Vagina (tissue), 2 donors: ENCODE results near the gene SPSB2. TPM values are rescaled to one million over a fixed set of nuclear protein-coding genes. Genes with fewer than 3 reads are reported as not detected.

Source experiments
- DNase-seq, 2 donors: peaks; one replicate each; pipeline ENCODE4 v3.0.0-alpha.2; 2017; ENCODE audit errors: extremely low spot score in 2 of 2
- H3K27ac ChIP-seq: fragments of 200-600 bp; sonication (generic); one replicate; pipeline ENCODE4 v1.5.1; 2019
- H3K27me3 ChIP-seq: fragments of 200-600 bp; sonication (generic); one replicate; pipeline ENCODE4 v1.5.1; 2019
- H3K36me3 ChIP-seq, 2 donors: fragments of 200-600 bp; sonication (generic); one replicate each; pipeline ENCODE4 v1.5.1; 2017 to 2019
- H3K4me1 ChIP-seq: fragments of 200-600 bp; sonication (generic); one replicate; pipeline ENCODE4 v1.5.1; 2019
- H3K4me3 ChIP-seq, 2 donors: fragments of 200-600 bp; sonication (generic); 1 replicate in 1 of 2; 2 replicates in 1 of 2; pipeline ENCODE4 v1.5.1; 2016 to 2019
- H3K9me3 ChIP-seq: fragments of 200-600 bp; sonication (generic); one replicate; pipeline ENCODE4 v1.5.1; 2019
- CTCF ChIP-seq, 3 experiments: fragments of 450-650 bp in 2 of 3; fragments of 200-600 bp in 1 of 3; sonication (generic) in 1 of 3; IDR thresholded peaks; one replicate each; pipeline ENCODE4 v1.5.1; 2017 to 2019; ENCODE audit warnings: antibody characterized with exemption in 3 of 3, mild to moderate bottlenecking in 2 of 3, moderate library complexity in 2 of 3
- POLR2A ChIP-seq, 2 donors: fragments of 450-650 bp; IDR thresholded peaks; one replicate each; pipeline ENCODE4 v1.6.1; 2017; ENCODE audit warnings: antibody characterized with exemption in 2 of 2, mild to moderate bottlenecking in 2 of 2, moderate library complexity in 2 of 2
- POLR2AphosphoS5 ChIP-seq, 2 donors: sonication (generic); formaldehyde crosslinking; IDR thresholded peaks; one replicate each; pipeline ENCODE4 v1.9.0; 2017; ENCODE audit warnings: antibody characterized with exemption in 2 of 2, mild to moderate bottlenecking in 2 of 2, low read depth in 1 of 2; ENCODE audit not compliant: insufficient read depth in 1 of 2
- intact Hi-C: fragments of 100-400 bp; cut with DNase I; formaldehyde crosslinking; loops from one replicate; pipeline ENCODE4 v1.15.1; 2023
- total RNA-seq: library from RNA; depleted of rRNA; stranded (reverse); fragments of >200 nt; gene quantifications from one replicate; pipeline ENCODE4 v1.2.3, GENCODE V29; 2016

The SPSB2 gene, protein sequence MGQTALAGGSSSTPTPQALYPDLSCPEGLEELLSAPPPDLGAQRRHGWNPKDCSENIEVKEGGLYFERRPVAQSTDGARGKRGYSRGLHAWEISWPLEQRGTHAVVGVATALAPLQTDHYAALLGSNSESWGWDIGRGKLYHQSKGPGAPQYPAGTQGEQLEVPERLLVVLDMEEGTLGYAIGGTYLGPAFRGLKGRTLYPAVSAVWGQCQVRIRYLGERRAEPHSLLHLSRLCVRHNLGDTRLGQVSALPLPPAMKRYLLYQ
- 3.2 TPM for total RNA-seq

GRCh38 chr12:6873094-6874014 is at the start of gene SPSB2:
Gene SPSB2, minus strand, starts transcription at chr12:6873303. Its CDS starts 402 bp downstream, at chr12:6872901.
- H3K9me3 ChIP-seq = no peaks in the 10 kb centered on the region
- TF ChIP-seq CTCF (IDR thresholded peaks at IDR 0.05) (no peak), POLR2AphosphoS5 (IDR thresholded peaks at IDR 0.05; ENCODE audit: insufficient read depth in 1 of 2, low read depth in 1 of 2) (peak; percentile 33 to 89), POLR2A (IDR thresholded peaks at IDR 0.05) (peak in 1 of 2 donors; percentile 63)
- H3K4me1 ChIP-seq = peaks cover 34% of the 10 kb centered on the region
- H3K27me3 ChIP-seq = no peaks in the 10 kb centered on the region
- intact Hi-C loops = no loop called here
- peaks cover 0 to 14% of the 10 kb centered on the region in 2 donors for H3K36me3 ChIP-seq
- H3K4me3 ChIP-seq = peak within 1 kb of the TSS; percentile 67 to 70
- H3K27ac ChIP-seq = peak within 1 kb of the TSS; percentile 86
- DNase-seq = peak in 1 of 2 donors; percentile 93

DNA sequence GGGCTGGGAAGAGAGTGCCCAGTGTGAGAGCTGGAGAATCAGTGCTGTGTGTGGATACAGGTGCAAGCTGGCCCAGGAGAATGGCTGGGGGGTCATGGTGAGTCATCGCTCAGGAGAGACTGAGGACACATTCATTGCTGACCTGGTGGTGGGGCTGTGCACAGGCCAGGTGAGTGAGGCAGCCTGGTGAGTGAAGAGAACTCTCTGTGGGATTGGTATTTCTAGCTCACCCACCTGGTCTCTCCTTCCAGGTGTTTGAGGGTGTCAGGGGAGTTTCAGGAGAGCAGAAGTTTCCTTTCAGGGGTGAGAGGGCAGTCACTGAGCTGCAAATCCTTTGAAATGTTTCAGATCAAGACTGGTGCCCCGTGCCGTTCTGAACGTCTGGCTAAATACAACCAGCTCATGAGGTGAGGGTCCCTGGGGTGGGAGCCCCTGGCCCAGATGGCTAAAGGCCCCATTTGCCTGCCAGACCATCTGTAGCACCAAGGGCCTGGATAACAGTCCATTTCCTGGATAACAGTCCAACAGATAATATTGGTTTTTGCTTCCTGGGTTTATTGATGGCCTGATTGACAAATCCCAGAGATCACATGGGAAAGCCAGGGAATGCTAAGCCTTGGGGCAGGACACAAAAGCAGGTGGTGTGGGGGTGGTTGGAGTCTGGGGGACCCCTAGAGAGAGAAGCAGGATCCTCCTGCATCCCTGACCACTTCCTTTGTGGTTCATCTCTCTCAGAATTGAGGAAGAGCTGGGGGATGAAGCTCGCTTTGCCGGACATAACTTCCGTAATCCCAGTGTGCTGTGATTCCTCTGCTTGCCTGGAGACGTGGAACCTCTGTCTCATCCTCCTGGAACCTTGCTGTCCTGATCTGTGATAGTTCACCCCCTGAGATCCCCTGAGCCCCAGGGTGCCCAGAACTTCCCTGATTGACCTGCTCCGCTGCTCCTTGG is 49.2 kb upstream of the SPSB2 start:
- intact Hi-C loops = no loop called here
- H3K27ac ChIP-seq = no peak overlapping the region
- peaks cover 30% of the 10 kb centered on the region for H3K4me1 ChIP-seq
- H3K36me3 ChIP-seq = peaks cover 0 to 10% of the 10 kb centered on the region in 2 donors
- H3K9me3 ChIP-seq = no peaks in the 10 kb centered on the region
- H3K27me3 ChIP-seq = no peaks in the 10 kb centered on the region
- H3K4me3 ChIP-seq = no peak overlapping the region
- DNase-seq = no peak
- no peak for TF ChIP-seq POLR2A (IDR thresholded peaks at IDR 0.05)
- no peak for TF ChIP-seq CTCF (IDR thresholded peaks at IDR 0.05)
- TF ChIP-seq POLR2AphosphoS5 (IDR thresholded peaks at IDR 0.05; ENCODE audit: insufficient read depth in 1 of 2, low read depth in 1 of 2) = no peak

DNA sequence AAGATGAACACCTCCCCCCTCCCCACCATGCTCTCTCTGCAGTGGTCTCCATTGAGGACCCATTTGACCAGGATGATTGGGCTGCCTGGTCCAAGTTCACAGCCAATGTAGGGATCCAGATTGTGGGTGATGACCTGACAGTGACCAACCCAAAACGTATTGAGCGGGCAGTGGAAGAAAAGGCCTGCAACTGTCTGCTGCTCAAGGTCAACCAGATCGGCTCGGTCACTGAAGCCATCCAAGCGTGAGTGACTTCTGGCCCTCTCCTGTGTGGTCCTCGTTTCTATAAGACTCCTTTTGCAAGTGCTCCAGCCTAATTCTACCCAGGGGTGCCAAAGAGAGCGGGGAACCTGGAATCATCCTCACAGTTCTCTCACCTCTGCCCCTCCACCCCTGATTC is 48.4 kb upstream of the SPSB2 start:
- Histone ChIP-seq H3K27me3 (no peaks in the 10 kb centered on the region), H3K27ac (no peak overlapping the region), H3K9me3 (no peaks in the 10 kb centered on the region), H3K4me3 (no peak overlapping the region), H3K36me3 (peaks cover 0 to 10% of the 10 kb centered on the region in 2 donors), H3K4me1 (peaks cover 23% of the 10 kb centered on the region)
- TF ChIP-seq CTCF (IDR thresholded peaks at IDR 0.05) (no peak), POLR2A (IDR thresholded peaks at IDR 0.05) (no peak), POLR2AphosphoS5 (IDR thresholded peaks at IDR 0.05; ENCODE audit: insufficient read depth in 1 of 2, low read depth in 1 of 2) (no peak)
- no peak for DNase-seq
- intact Hi-C loops = no loop called here

DNA sequence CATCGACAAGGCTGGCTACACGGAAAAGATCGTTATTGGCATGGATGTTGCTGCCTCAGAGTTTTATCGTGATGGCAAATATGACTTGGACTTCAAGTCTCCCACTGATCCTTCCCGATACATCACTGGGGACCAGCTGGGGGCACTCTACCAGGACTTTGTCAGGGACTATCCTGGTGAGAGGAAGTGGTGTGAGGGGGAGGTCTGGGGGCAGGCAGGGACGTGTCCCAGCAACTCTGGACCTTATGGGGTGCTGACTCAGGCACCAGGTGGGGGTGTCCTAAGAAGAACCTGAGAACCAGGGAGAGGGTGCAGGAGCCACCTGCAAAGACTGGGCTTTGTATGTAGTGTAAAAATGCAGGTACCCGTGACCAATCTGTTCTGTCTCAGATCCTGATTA is 46.5 kb upstream of the SPSB2 start:
- no peak for DNase-seq
- H3K36me3 ChIP-seq = peaks cover 0 to 10% of the 10 kb centered on the region in 2 donors
- peaks cover 20% of the 10 kb centered on the region for H3K4me1 ChIP-seq
- no peaks in the 10 kb centered on the region for H3K9me3 ChIP-seq
- no peak overlapping the region for H3K27ac ChIP-seq
- H3K27me3 ChIP-seq = no peaks in the 10 kb centered on the region
- intact Hi-C loops = no loop called here
- TF ChIP-seq POLR2AphosphoS5 (IDR thresholded peaks at IDR 0.05; ENCODE audit: insufficient read depth in 1 of 2, low read depth in 1 of 2) = no peak
- TF ChIP-seq POLR2A (IDR thresholded peaks at IDR 0.05) = no peak
- TF ChIP-seq CTCF (IDR thresholded peaks at IDR 0.05) = no peak
- H3K4me3 ChIP-seq = no peak overlapping the region
